Measurements from ENCODE around the gene TUBGCP6. TPM values are rescaled to one million over a fixed set of nuclear protein-coding genes. Genes with fewer than 3 reads are reported as not detected.
A peak's percentile ranks its signal among the peaks of the same experiment; 100 is the strongest.

TUBGCP6 gene
- total RNA-seq, 4 donors from 2014 or later = 18.7 to 27.4 (median 19.2) TPM

DNA sequence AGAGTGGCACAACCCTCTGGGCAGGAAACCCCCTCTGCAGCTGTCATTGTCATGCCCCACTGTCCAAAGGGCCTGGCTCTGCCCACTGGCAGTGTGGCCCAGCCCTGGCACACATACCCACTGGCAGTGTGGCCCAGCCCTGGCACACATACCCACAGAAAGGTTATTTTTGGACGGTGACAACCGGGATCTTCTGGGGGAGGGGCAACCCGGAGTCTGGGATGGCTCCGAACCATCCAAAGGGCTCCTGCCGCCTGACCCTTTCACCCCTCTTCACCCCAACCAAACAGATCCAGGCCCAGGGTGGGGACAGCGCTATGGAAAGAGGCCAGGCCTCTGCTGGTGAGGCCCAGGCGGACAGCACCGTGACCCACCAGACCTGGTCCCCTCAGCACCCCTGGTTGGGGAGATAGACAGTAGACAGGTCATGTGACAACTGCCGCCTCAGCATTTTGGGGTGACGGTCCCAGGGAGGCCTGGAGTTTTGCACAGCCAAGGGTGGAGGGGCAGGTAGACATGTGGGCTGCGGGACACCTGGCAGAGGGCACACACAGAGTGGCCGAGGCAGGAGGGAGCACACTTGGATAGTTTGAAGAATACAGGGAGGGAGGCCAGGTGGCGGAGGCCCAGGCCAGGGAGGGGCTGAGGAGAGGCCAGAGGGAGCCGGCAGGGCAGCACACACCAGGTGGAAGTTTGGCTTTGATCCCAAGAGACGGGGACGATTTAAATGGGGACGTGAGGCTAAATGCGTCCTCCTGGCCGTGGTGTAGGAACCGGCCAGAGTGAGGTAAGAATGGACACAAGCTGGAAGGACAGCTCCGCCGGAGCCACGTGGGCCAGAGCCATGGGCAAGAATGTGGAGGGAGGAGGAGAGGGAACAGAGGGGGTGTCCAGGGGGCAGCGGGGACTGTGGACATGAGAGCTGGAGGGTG is 13.8 kb upstream of the TUBGCP6 start:
- Histone ChIP-seq H3K36me3 (peaks cover 0 to 11% of the 10 kb centered on the region in 2 donors), H3K9me3 (no peaks in the 10 kb centered on the region), H3K4me1 (peaks cover 40 to 63% of the 10 kb centered on the region in 2 donors), H3K27ac (peak overlapping the region; percentile 93 to 99 (median 98)), H3K4me3 (peak overlapping the region; percentile 34 to 77 (median 52)), H3K27me3 (no peaks in the 10 kb centered on the region)
- in situ Hi-C loops (cut with MboI; ENCODE audit: low sequenced_read_pairs in 4 of 4) (loop anchor here in 2 of 4 donors (10.0 kb wide), 2 partner anchors 66 to 76 kb away; partner anchors contain the start of gene DENND6B (in 1 of the 2)), intact Hi-C loops (cut with DNase I; ENCODE audit: low total_unique reads) (loop anchor here (1.0 to 2.0 kb wide), 2 partner anchors 14 to 296 kb away; no protein-coding TSS in a partner anchor)
- peak; percentile 92 to 98 for DNase-seq
- TF ChIP-seq, protein P1, sequence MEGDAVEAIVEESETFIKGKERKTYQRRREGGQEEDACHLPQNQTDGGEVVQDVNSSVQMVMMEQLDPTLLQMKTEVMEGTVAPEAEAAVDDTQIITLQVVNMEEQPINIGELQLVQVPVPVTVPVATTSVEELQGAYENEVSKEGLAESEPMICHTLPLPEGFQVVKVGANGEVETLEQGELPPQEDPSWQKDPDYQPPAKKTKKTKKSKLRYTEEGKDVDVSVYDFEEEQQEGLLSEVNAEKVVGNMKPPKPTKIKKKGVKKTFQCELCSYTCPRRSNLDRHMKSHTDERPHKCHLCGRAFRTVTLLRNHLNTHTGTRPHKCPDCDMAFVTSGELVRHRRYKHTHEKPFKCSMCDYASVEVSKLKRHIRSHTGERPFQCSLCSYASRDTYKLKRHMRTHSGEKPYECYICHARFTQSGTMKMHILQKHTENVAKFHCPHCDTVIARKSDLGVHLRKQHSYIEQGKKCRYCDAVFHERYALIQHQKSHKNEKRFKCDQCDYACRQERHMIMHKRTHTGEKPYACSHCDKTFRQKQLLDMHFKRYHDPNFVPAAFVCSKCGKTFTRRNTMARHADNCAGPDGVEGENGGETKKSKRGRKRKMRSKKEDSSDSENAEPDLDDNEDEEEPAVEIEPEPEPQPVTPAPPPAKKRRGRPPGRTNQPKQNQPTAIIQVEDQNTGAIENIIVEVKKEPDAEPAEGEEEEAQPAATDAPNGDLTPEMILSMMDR (IDR thresholded peaks at IDR 0.05 in 4 of 5, conservative IDR thresholded peaks at IDR 0.05 in 1 of 5) = no peak
- TF ChIP-seq POLR2A (IDR thresholded peaks at IDR 0.05) = peak; percentile 40 to 73
- ATAC-seq = peak; percentile 50 to 61

DNA sequence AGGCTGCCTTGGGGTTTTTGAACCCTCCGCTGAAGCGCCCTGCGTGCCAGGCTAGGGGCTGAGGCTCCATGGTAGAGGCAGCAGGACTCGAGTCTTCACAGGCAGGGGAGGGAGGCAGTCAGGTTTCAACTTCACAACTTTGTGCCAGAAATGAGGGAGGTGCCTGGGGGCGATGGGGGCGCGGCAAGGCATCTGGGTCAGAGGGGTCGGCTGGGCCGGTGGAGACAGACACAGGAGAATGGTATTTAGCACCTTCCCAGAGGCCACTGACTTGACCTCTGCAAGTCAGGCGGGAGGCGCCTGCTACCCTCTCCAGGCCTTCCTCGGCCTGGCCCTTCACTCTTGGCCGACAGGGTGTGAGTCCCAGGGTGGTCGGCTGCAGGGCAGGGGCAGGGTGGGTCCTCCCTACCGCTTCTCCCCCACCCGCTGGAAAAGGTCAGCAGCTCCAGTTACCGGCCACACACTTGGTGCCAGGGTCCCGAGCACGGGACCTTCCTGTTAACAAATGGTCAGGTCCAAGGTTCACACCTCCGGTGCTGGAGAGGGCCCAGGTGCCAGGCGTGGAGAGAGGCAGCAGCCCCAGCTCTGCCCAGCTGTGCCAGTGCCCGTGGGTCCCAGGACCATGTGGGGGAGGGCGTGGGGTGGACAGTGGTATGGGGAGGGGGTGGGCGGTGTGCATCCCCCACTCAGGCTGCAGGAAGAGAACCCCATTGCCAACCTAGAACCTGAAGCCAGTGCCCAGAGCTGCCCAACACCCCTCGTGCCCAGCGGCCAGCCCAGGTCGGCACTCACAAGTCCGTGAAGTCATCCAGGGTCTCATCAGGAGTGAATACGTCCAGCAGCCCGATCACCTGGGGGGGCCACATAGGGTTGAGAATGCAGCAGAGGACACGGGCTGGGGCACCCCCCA is 12.9 kb upstream of the TUBGCP6 start:
- peaks cover 31 to 53% of the 10 kb centered on the region in 2 donors for H3K4me1 ChIP-seq

DNA sequence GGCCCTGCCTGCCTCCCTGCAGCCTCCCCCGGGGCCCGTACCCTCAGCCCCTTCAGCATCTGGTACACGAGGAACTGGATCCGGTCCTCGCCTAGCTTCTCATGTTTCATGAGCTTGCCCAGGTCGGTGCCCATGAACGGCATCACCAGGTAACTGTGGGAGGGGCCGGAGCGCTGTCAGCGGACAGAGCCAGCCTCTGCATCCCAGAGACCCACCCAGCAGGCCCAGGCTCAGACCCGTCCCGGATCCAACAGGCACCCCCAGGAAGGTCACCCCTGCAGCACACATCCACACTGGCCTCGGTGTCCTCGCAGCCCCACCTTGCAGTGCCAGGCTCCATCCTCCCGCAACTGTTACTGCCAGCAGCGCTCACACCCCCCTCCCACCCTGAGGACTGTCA is 12.2 kb upstream of the TUBGCP6 start:
- Histone ChIP-seq H3K4me3 (no peak overlapping the region), H3K27ac (peak overlapping the region; percentile 93 to 99 (median 98)), H3K4me1 (peaks cover 24 to 47% of the 10 kb centered on the region in 2 donors), H3K9me3 (no peaks in the 10 kb centered on the region), H3K36me3 (peaks cover 0 to 12% of the 10 kb centered on the region in 2 donors), H3K27me3 (no peaks in the 10 kb centered on the region)
- DNase-seq = peak in 1 of 2 donors; percentile 58
- no peak for ATAC-seq
- in situ Hi-C loops (cut with MboI; ENCODE audit: low sequenced_read_pairs in 4 of 4) (loop anchor here in 2 of 4 donors (10.0 kb wide), 2 partner anchors 68 to 78 kb away; partner anchors contain the start of gene DENND6B (in 1 of the 2)), intact Hi-C loops (cut with DNase I; ENCODE audit: low total_unique reads) (no loop called here)
- TF ChIP-seq POLR2A (IDR thresholded peaks at IDR 0.05) = no peak
- TF ChIP-seq, protein P1 (IDR thresholded peaks at IDR 0.05 in 4 of 5, conservative IDR thresholded peaks at IDR 0.05 in 1 of 5) = no peak

More for the DNA sequence above, 12.9 kb upstream of the TUBGCP6 start:
- ATAC-seq = peak; percentile 7 to 16
- H3K9me3 ChIP-seq = no peaks in the 10 kb centered on the region
- peaks cover 0 to 12% of the 10 kb centered on the region in 2 donors for H3K36me3 ChIP-seq
- TF ChIP-seq, protein P1 (IDR thresholded peaks at IDR 0.05 in 4 of 5, conservative IDR thresholded peaks at IDR 0.05 in 1 of 5) = no peak
- no peak for TF ChIP-seq POLR2A (IDR thresholded peaks at IDR 0.05)
- H3K27me3 ChIP-seq = no peaks in the 10 kb centered on the region
- H3K4me3 ChIP-seq = peak overlapping the region in 1 of 4 donors; percentile 16
- peak; percentile 52 to 92 for DNase-seq
- peak overlapping the region; percentile 93 to 99 (median 98) for H3K27ac ChIP-seq
- in situ Hi-C loops (cut with MboI; ENCODE audit: low sequenced_read_pairs in 4 of 4) = loop anchor here in 2 of 4 donors (10.0 kb wide), 2 partner anchors 67 to 77 kb away; partner anchors contain the start of gene DENND6B (in 1 of the 2)
- intact Hi-C loops (cut with DNase I; ENCODE audit: low total_unique reads) = loop anchor here (1.0 to 2.0 kb wide), 2 partner anchors 13 to 295 kb away; no protein-coding TSS in a partner anchor

DNA sequence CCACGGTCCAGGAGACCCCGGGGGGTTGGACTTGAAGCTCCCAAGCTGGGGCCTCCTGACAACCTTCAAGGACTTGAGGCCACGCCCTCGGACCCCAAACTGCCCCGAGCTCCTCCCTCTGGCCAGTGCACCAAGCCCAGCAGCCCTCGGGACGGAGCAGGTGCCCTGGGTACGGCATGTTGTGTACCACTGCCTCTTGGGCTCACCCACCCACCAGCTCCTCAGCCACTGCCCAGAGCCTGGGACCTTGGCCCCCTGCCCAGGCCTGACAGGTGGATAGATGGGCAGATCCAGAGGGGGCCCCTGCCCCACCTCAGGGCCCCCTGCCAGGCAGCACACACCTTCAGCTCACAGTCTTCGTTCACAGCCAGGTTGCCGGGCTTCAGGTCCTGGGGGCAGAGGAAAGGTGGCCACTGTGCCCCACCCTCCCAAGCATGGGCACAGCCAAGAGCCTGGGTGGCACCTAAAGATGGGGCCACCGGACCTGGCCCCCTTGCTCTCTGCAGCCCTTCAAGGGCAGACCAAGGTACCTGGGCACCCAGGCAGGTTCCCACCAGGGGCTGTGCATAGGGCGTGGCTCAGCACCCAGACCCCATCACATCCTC is 11.5 kb upstream of the TUBGCP6 start:
- Histone ChIP-seq H3K36me3 (peaks cover 0 to 12% of the 10 kb centered on the region in 2 donors), H3K27me3 (no peaks in the 10 kb centered on the region), H3K4me1 (peaks cover 22 to 47% of the 10 kb centered on the region in 2 donors), H3K4me3 (no peak overlapping the region), H3K9me3 (no peaks in the 10 kb centered on the region), H3K27ac (peak overlapping the region; percentile 93 to 99 (median 98))
- DNase-seq (peak in 1 of 2 donors; percentile 60), ATAC-seq (no peak)
- intact Hi-C loops (cut with DNase I; ENCODE audit: low total_unique reads) = no loop called here
- no peak for TF ChIP-seq POLR2A (IDR thresholded peaks at IDR 0.05)
- TF ChIP-seq, protein P1 (IDR thresholded peaks at IDR 0.05 in 4 of 5, conservative IDR thresholded peaks at IDR 0.05 in 1 of 5) = no peak
- in situ Hi-C loops (cut with MboI; ENCODE audit: low sequenced_read_pairs in 4 of 4) = loop anchor here in 2 of 4 donors (10.0 kb wide), 2 partner anchors 68 to 78 kb away; partner anchors contain the start of gene DENND6B (in 1 of the 2)

Data from gastrocnemius medialis (tissue), 4 donors.